ENCODE measurements around the gene PDE4D.

GRCh38 chr5:59897075-59897474 is 3.5 kb upstream of the PDE4D start:
- TF ChIP-seq POLR2AphosphoS5 (IDR thresholded peaks at IDR 0.05; ENCODE audit: low read depth) (no peak), CTCF (IDR thresholded peaks at IDR 0.05; ENCODE audit: insufficient read depth, low read length) (no peak), REST (IDR thresholded peaks at IDR 0.05; ENCODE audit: insufficient replicate concordance, low read depth) (no peak)
